Astrocyte (in vitro differentiated cells and primary cell): ENCODE data around the gene CIPC. TPM values are rescaled to one million over a fixed set of nuclear protein-coding genes. Genes with fewer than 3 reads are reported as not detected.

Experiments used
- DNase-seq: peaks from one replicate; pipeline ENCODE4 v3.0.0-alpha.2; 2010; ENCODE audit warnings: low read depth
- FAIRE-seq: peaks from 2 replicates; lab custom pipeline; 2011; peaks lifted over from hg19 to GRCh38; lab: Jason Lieb, UNC
- H2AFZ ChIP-seq: 2 replicates; pipeline ENCODE4 v1.6.0; 2012; ENCODE audit warnings: low read depth, low read length, inconsistent platforms
- H3K27ac ChIP-seq: 2 replicates; pipeline ENCODE4 v1.5.1; 2011; ENCODE audit warnings: low read depth, low read length, inconsistent platforms
- H3K27me3 ChIP-seq: 2 replicates; pipeline ENCODE4 v1.6.0; 2011; ENCODE audit warnings: low read length, inconsistent platforms; ENCODE audit not compliant: insufficient read depth
- H3K36me3 ChIP-seq: 2 replicates; pipeline ENCODE4 v1.5.1; 2011; ENCODE audit warnings: low read length, inconsistent platforms; ENCODE audit not compliant: insufficient read depth
- H3K4me1 ChIP-seq: 2 replicates; pipeline ENCODE4 v1.5.1; 2011; ENCODE audit warnings: low read length, inconsistent platforms; ENCODE audit not compliant: insufficient read depth
- H3K4me2 ChIP-seq: 2 replicates; pipeline ENCODE4 v1.6.0; 2012; ENCODE audit warnings: low read length, inconsistent platforms
- H3K4me3 ChIP-seq: 2 replicates; pipeline ENCODE4 v1.5.1; 2011; ENCODE audit warnings: low read depth, mild to moderate bottlenecking, low read length, inconsistent platforms; ENCODE audit not compliant: insufficient read depth
- H3K79me2 ChIP-seq: 2 replicates; pipeline ENCODE4 v1.6.0; 2012; ENCODE audit warnings: mild to moderate bottlenecking, low read length, inconsistent platforms; ENCODE audit not compliant: insufficient read depth
- H3K9ac ChIP-seq: 2 replicates; pipeline ENCODE4 v1.6.0; 2012; ENCODE audit warnings: mild to moderate bottlenecking, low read length, inconsistent platforms
- H3K9me3 ChIP-seq: 2 replicates; pipeline ENCODE4 v1.5.1; 2012; ENCODE audit warnings: low read depth, mild to moderate bottlenecking, low read length, inconsistent platforms; ENCODE audit not compliant: insufficient read depth
- H4K20me1 ChIP-seq: 2 replicates; pipeline ENCODE4 v1.6.0; 2012; ENCODE audit warnings: low read length, inconsistent platforms; ENCODE audit not compliant: insufficient read depth
- H3K27ac Mint-ChIP-seq: one replicate; pipeline ENCODE4 v1.8.0; 2021; ENCODE audit warnings: mild to moderate bottlenecking, mixed read lengths; ENCODE audit not compliant: unreplicated experiment
- H3K27me3 Mint-ChIP-seq: one replicate; pipeline ENCODE4 v1.8.0; 2021; ENCODE audit warnings: low read depth, mixed read lengths; ENCODE audit not compliant: unreplicated experiment
- H3K36me3 Mint-ChIP-seq: one replicate; pipeline ENCODE4 v1.8.0; 2021; ENCODE audit warnings: low read depth, mixed read lengths; ENCODE audit not compliant: unreplicated experiment
- H3K4me1 Mint-ChIP-seq: one replicate; pipeline ENCODE4 v1.8.0; 2021; ENCODE audit warnings: low read depth, mixed read lengths; ENCODE audit not compliant: unreplicated experiment
- H3K4me3 Mint-ChIP-seq: one replicate; pipeline ENCODE4 v1.8.0; 2021; ENCODE audit warnings: mild to moderate bottlenecking, moderate library complexity, mixed read lengths; ENCODE audit not compliant: unreplicated experiment
- H3K9me3 Mint-ChIP-seq: one replicate; pipeline ENCODE4 v1.8.0; 2021; ENCODE audit warnings: mild to moderate bottlenecking, mixed read lengths; ENCODE audit not compliant: unreplicated experiment
- EZH2 ChIP-seq: IDR thresholded peaks from 2 replicates; pipeline ENCODE4 v1.6.1; 2012; ENCODE audit warnings: mild to moderate bottlenecking, low read length, inconsistent platforms; ENCODE audit not compliant: insufficient read depth
- total RNA-seq: library from RNA; stranded (reverse); gene quantifications from 2 replicates; pipeline ENCODE4 v1.2.1, GENCODE V29; 2021
- TF ChIP-seq, protein P1 (sequence below): IDR thresholded peaks from 2 replicates; pipeline ENCODE4 v1.5.1; 2011; ENCODE audit warnings: low read depth, mild to moderate bottlenecking, inconsistent platforms, low read length, moderate library complexity; ENCODE audit not compliant: insufficient read depth

Gene CIPC
- total RNA-seq, 1 donor from 2014 or later: 20.2 TPM

DNA sequence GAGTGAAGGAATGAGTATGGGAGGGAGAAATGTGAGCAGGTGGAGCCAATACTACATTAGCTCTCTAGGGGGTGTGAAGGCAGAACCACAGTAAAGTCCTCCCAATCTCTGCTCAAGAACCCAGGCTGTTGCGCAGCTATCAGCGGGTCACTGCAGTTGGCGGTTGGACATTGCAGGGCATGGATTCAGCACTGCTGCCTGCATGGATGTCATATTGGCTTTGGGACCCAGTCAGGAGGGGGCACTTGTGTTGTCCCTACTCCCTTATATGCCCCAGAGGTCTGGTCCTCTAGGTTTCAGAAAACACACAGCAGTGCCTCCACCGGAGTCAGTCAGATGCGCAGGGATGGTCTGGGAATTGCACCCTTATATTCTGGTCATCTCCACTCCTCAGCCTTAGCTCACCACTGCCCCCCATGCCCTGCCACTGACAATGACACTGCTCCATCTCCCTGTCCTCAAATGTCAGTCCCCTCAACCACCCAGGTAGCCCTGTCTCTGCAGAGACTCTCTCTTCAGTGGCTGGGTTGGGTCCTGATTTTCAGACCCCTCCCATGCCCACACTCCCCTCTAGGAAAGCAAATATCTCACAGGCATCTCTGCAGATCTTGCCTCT is 33.9 kb downstream of the CIPC start:
- H3K4me1 Mint-ChIP-seq: peaks cover 4% of the 10 kb centered on the region
- no peak overlapping the region for H3K4me3 Mint-ChIP-seq
- H3K9me3 Mint-ChIP-seq: peaks cover 4% of the 10 kb centered on the region
- Histone ChIP-seq H3K9ac (no peak overlapping the region), H3K79me2 (no peaks in the 10 kb centered on the region), H3K27me3 (peaks cover 34% of the 10 kb centered on the region), H4K20me1 (peaks cover 5% of the 10 kb centered on the region), H3K4me3 (no peak overlapping the region), H3K36me3 (no peaks in the 10 kb centered on the region), H3K27ac (no peak overlapping the region), H3K4me2 (no peak overlapping the region), H3K4me1 (peaks cover 4% of the 10 kb centered on the region), H2AFZ (no peak overlapping the region), H3K9me3 (no peaks in the 10 kb centered on the region)
- DNase-seq (no peak), FAIRE-seq (no peak)
- H3K27me3 Mint-ChIP-seq: peaks cover 49% of the 10 kb centered on the region
- TF ChIP-seq, protein P1, sequence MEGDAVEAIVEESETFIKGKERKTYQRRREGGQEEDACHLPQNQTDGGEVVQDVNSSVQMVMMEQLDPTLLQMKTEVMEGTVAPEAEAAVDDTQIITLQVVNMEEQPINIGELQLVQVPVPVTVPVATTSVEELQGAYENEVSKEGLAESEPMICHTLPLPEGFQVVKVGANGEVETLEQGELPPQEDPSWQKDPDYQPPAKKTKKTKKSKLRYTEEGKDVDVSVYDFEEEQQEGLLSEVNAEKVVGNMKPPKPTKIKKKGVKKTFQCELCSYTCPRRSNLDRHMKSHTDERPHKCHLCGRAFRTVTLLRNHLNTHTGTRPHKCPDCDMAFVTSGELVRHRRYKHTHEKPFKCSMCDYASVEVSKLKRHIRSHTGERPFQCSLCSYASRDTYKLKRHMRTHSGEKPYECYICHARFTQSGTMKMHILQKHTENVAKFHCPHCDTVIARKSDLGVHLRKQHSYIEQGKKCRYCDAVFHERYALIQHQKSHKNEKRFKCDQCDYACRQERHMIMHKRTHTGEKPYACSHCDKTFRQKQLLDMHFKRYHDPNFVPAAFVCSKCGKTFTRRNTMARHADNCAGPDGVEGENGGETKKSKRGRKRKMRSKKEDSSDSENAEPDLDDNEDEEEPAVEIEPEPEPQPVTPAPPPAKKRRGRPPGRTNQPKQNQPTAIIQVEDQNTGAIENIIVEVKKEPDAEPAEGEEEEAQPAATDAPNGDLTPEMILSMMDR: no peak
- TF ChIP-seq EZH2: no peak
- H3K27ac Mint-ChIP-seq: no peak overlapping the region
- peaks cover 8% of the 10 kb centered on the region for H3K36me3 Mint-ChIP-seq

DNA sequence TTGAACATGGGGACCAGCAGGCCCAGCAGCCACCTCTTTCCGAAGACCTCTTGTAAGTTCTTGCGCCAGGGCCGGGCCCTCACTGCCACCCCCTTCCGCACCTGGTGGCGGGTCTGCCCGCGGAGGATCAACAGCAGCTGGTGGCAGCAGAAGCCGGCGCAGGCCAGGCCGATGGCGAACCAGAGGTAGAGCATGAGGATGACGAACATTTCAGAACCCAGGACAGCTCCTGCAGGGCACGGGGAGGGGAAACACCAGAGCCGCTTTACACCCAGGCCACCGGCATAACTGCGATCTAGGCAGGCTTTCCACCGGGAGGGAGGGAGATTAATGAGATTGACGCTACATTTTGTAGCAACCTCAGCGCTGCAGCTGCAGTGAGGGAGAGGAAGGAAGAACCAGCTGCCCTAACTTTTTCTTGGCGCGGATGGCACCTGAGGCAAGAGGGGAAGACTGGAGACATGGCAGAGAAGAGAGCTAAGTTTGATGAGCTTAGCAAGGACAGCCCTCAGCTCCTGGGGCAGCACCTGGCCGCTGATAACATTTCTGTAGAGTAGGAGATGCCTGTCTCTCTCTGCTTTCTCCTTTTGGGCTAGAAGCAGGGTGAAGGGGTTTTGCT is 35.8 kb downstream of the CIPC start:
- Histone ChIP-seq H3K27ac (no peak overlapping the region), H3K4me3 (no peak overlapping the region)

More for the DNA sequence above, 35.8 kb downstream of the CIPC start:
- DNase-seq (peak; percentile 41), FAIRE-seq (no peak)
- Mint-ChIP-seq H3K4me3 (no peak overlapping the region), H3K27ac (no peak overlapping the region), H3K4me1 (no peaks in the 10 kb centered on the region), H3K27me3 (peaks cover 46% of the 10 kb centered on the region), H3K36me3 (peaks cover 6% of the 10 kb centered on the region), H3K9me3 (peaks cover 4% of the 10 kb centered on the region)
- TF ChIP-seq, protein P1: no peak
- TF ChIP-seq EZH2: peak; percentile 44
- Histone ChIP-seq H3K36me3 (no peaks in the 10 kb centered on the region), H3K79me2 (no peaks in the 10 kb centered on the region), H3K9me3 (no peaks in the 10 kb centered on the region), H4K20me1 (peaks cover 5% of the 10 kb centered on the region), H3K9ac (no peak overlapping the region), H3K4me2 (no peak overlapping the region), H3K27me3 (peaks cover 38% of the 10 kb centered on the region), H3K4me1 (peaks cover 2% of the 10 kb centered on the region), H2AFZ (no peak overlapping the region)
